Measurements from ENCODE around the gene SELENBP1.
"Not testable (repeated sequence)": the region's sequence is repeated elsewhere in the genome, so short reads cannot be mapped to it uniquely, and the experiment has no call there.

The SELENBP1 gene

DNA sequence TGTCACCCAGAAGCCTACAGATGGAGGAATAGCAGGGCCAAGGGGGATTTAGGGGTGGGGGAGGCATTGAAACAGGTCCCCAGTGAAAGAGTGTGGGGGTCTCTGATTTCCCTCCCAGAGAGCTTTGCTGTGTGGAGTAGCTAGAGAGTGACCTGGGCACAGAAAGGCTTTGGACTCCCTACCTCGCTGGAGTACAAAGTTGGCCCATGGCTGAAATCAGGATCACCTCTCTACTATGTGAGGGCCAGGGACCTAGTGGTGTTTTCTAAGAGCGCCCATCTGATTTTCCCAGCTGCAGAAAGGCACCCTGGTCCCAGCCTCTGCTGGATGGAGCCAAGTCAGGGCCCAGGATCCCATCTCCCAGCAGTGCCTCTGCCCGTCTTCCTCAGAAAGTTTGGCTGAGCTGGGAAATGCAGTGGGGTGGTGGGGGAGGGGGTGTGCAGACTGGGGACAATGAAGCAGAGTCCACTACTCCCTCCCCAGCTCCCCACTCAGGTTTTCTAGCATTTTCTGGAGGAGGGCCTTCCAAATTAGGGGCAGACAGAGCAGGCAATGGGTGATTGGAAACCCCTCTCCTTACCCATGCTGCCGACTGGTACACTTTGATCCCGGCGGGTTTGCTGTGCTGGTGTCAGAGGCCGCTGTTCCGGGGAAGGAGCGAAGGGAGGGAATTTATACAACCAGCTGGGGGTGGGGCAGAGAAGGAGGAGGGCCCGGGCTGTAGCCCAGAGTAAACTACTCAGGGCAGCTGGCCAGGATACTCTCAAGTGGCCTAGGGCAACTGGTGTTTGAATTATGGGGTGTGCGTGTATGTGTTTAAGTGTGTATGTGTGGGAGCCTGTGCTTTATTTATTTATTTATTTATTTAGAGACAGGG is at the start of gene SELENBP1:
Gene SELENBP1 (minus strand): TSS at position 648 of the 877 bp plus-strand sequence. CDS start 64 bp downstream, at position 584.
- no peak for DNase-seq

DNA sequence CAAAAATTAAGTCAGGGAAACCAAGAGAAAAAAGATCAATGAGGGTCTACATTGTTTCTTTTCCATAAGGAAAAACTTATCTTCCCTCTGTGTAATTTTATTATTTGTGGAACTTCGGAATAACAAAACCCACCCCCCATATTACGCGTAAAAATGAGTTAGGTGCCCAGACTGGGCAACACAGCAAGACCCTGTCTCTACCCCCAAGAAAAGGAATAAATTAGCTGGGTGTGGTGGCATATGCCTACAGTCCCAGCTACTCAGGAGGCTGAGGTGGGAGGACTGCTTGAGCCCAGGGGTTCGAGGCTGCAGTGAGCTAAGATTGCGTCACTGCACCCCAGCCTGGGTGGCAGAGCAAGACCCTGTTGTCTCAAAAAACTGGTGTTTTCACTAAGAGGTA is 47.3 kb upstream of the SELENBP1 start:
- no peak for DNase-seq

- DNase-seq, result no peak
Measured at GRCh38 chr1:151418081-151418480, 45.6 kb upstream of the SELENBP1 start.

DNA sequence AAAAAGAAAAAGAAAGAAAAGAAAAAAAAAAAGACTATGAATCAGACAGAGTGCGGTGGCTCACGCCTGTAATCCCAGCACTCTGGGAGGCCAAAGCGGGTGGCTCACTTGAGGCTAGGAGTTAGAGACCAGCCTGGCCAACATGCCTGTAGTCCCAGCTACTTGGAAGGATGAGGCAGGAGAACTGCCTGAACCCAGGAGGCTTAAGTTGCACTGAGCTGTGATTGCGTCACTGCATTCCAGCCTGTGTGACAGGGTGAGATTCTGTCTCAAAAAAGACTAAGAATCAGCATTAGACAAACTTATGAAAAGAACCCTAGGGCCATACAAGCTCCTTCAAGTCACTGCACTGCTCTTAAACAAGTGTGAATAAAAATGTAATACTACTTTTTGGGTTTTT is 43.7 kb upstream of the SELENBP1 start:
- no peak for DNase-seq

DNA sequence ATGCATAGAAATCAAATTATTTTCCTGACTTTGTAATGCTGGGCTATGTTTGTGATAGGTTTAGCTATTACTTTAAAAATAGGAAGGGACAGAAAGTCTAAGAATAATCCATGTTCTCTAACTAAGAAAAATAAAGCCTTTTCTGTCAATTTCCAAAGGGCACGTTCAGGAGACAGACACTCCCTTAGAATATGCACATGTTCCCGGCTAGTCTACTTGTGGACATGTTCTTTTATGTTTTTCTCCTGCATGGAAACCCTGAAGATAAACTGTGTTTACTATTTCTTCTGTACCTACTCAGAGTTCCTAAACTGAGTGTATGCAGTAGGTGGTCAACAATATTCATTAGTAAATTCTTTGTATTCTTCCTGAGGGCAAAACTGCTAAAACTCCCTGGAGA is 39.4 kb upstream of the SELENBP1 start:
- DNase-seq, result no peak

GRCh38 chr1:151408891-151409290 is 36.4 kb upstream of the SELENBP1 start:
- no peak for DNase-seq

DNA sequence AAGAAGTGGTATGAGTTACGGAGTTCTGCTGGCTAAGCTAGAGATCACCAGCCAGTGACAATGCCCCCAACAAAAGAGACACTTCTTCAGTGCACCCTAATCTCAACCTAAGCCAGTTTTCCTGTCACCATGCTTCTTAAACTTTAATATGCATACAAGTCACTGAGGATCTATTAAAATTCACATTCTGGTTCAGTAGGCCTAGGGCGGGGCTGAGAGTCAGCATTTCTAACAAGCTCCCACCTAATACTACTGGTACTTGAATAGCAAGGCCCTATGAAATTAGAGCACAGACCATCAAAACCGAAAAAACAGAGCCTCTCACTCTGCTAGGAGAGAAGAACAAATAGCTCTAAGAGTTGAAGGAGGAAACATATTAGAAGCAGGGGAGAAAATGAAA is 34.8 kb upstream of the SELENBP1 start:
- no peak for DNase-seq

DNA sequence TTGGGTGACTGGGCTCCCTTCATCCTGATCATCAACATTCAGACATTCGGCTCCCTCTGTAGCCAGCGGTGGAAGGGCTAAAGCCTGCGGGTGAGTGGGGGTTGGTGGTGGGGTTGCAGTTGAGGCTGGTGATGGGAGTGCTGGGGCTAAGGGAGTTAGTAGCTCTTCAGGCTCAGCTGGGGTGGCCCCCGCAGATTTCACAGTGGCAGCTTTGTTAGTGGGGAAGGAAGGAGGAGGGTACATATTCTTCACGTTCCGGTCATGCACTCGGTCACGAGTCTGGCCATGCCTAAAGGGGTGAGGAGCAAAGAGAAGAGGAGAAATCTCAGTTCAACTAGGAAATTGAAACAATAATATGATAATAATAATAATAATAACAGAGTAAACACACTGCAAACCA is 33.7 kb upstream of the SELENBP1 start:
- no peak for DNase-seq

GRCh38 chr1:151405187-151405951 is 32.9 kb upstream of the SELENBP1 start:
- no peak for DNase-seq

DNA sequence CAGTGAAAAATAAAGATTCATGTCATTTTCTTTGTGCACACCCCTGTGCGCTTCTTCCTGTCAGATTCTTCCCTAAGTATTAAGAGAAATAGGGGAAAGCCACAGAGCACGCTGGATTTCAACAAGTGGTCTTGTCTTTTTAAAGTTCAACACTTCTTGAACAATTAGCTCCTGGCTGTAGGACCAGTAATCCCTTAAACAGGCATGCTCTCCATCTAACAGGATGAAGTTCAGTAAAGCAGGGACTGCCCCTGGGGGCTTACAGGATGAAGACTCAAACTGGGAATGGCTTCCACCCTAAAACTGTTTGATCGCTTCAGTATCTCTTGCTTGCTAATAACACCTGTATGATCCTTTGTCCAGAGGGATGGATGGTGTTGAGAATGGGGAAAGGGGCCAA is 31.1 kb upstream of the SELENBP1 start:
- no peak for DNase-seq

- DNase-seq, result no peak
Measured at GRCh38 chr1:151402764-151403163, 30.3 kb upstream of the SELENBP1 start.

- no peak for DNase-seq
Measured at GRCh38 chr1:151401860-151402259, 29.4 kb upstream of the SELENBP1 start.

GRCh38 chr1:151401125-151401788 is 28.8 kb upstream of the SELENBP1 start:
- DNase-seq, result no peak

- DNase-seq, result peak; percentile 73 to 81
Measured at GRCh38 chr1:151399324-151400171, 27.0 kb upstream of the SELENBP1 start, which contains the start of gene PSMB4. Gene PSMB4 (plus strand): TSS chr1:151399573. CDS start chr1:151399588, 15 bp downstream.

DNA sequence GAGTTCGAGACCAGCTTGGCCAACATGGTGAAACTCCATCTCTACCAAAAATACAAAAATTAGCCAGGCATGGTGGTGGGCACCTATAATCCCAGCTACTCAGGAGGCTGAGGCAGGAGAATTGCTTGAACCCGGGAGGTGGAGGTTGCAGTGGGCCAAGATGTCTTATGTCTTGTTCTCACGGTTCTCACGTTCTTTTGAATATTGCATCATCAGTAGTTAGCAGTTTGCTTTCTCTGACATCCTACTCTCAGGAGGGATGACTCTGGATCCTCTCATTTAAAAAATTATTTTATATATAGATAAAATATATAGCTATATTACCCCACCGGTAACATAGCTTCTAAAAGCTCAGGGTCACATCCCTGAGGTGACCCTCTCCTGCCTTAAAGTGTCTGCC is 23.8 kb upstream of the SELENBP1 start:
- DNase-seq, result not testable (repeated sequence)

DNA sequence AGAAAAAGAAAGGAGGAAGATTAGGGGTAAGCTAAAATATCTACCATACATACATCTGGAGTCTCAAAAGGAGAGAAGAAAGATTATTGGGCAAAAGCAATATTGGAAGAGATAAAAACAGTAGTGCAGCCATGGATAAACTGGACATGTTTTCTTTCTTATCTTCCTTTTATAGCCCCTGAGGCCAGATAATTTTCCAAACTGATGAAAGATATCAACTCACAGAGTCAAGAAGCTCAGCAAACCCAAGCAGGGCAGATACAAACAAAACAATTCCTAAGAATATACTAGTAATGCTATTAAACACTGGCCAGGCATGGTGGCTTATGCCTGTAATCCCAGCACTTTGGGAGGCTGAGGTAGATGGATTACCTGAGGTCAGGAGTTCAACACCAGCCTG is 21.1 kb upstream of the SELENBP1 start:
- DNase-seq, result no peak

DNA sequence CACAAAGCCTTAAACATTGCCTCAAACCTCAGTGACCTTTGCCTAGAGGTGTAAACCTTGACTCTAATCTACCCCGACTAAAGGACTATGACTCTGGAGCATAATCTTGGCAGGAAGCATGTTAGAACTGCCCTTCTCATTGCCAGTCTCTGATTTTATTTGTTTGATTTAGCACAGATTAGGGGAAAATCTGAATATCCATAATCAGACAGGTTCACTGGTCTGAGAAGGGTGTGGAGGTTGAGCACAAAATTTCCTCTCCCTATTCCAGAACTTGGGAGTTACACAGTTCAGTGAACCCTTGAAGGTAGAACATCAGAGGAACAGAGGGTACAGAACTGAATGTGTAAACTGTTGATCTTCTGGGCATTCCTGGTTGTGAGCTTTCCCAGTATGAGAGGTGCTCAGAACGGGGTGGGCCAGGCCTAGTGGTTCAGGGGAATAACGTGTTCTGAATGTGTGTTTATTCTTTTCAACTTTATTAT is 18.6 kb upstream of the SELENBP1 start:
- DNase-seq, result no peak

DNA sequence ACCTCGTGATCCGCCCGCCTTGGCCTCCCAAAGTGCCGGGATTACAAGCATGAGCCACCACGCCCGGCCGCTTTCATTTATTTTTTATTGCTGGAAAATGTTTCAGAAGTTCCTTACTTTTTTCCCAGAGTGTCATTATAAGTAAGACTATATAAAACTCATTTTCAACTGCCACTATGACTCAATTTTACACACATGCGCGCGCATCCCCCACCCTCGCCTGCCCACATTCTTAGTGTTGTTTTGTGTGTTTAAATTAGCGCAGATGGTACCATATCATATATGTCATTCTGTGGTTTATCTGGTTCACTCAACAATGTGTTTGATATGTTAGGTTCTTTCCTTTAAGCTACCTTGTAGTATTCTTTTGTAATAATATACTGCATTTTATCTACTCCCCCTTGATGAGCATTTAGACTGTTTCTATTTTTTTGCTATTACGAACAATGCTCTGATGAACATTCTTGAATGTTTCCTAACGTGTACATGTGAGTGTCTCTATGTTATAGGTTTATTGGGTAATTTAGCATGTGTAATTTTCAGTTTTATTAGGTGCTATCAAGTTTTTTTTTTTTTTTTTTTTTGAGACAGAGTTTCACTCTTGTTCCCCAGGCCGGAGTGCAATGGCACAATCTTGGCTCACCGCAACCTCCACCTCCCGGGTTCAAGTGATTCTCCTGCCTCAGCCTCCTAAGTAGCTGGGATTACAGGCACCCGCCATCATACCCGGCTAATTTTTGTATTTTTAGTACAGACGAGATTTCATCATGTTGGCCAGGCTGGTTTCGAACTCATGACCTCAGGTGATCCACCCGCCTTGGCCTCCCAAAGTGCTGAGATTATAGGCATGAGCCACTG is 17.9 kb upstream of the SELENBP1 start:
- DNase-seq, result not testable (repeated sequence)

DNA sequence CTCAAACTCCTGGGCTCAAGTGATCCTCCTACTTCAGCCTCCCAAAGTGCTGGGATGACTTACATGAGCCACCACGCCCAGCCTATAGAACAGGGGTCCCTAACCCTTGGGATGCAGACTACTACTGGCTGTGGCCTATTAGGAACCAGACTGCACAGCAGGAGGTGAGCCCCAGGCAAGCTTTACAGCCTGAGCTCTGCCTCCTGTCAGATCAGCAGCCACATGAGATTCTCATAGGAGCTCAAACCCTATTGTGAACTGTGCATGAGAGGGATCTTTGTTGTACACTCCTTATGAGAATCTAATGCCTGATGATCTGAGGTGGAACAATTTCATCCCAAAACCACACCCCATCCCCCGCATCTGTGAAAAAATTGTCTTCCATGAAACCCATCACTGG is 13.5 kb upstream of the SELENBP1 start:
- DNase-seq, result no peak

DNA sequence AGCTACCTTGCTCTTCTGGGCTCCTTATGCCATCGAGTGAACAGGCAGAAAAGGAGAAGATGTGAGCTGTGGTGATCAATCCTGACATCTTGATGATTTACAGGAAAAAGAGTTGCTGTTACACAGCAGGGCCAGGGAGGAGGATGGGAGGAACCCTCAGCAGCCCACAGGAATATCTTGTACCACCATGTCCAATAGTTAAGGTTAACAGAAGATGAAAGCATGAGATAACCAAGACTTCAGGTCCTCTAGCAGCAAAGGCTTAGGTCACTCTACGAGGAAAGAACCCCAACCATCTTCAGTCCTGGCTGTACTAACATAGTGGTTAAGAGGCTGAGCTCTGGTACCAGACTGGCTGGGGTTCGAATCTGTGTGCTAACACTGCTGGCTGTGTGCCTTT is 12.1 kb upstream of the SELENBP1 start:
- no peak for DNase-seq

Measured in stimulated activated CD4-positive, alpha-beta T cell treated with anti-CD3 and anti-CD28 coated beads, Interleukin-2, amount 100 ng/mL, for 24 hours (primary cell).